Gastroesophageal sphincter (tissue), 4 donors: ENCODE measurements around the gene SPG7. TPM values are rescaled to one million over a fixed set of nuclear protein-coding genes. Genes with fewer than 3 reads are reported as not detected.

ENCODE experiments used
- ATAC-seq: fragments of 150-250 bp; one replicate; pipeline ENCODE4 v1.9.1; 2016; ENCODE audit warnings: mild to moderate bottlenecking, moderate library complexity
- H3K27ac ChIP-seq, 4 donors: fragments of 200-600 bp; sonication (generic) in 3 of 4; 1 replicate in 3 of 4; 2 replicates in 1 of 4; pipeline ENCODE4 v1.5.1; 2016 to 2019
- H3K27me3 ChIP-seq: fragments of 200-600 bp; sonication (generic); one replicate; pipeline ENCODE4 v1.5.1; 2019
- H3K36me3 ChIP-seq, 2 donors: fragments of 200-600 bp; sonication (generic); one replicate each; pipeline ENCODE4 v1.5.1; 2019; ENCODE audit warnings: control low read depth in 1 of 2
- H3K4me1 ChIP-seq, 3 donors: fragments of 200-600 bp; sonication (generic); 1 replicate in 2 of 3; 2 replicates in 1 of 3; pipeline ENCODE4 v1.5.1; 2016 to 2019; ENCODE audit warnings: control low read depth in 2 of 3
- H3K4me3 ChIP-seq, 2 donors: fragments of 200-600 bp; sonication (generic); one replicate each; pipeline ENCODE4 v1.5.1; 2019; ENCODE audit warnings: mild to moderate bottlenecking in 1 of 2, moderate library complexity in 1 of 2
- H3K9me3 ChIP-seq, 3 donors: fragments of 200-600 bp; sonication (generic); one replicate each; pipeline ENCODE4 v1.5.1; 2017 to 2019; ENCODE audit warnings: control low read depth in 2 of 3
- EP300 ChIP-seq: sonication (generic); formaldehyde crosslinking; IDR thresholded peaks from one replicate; pipeline ENCODE4 v1.6.1; 2017; ENCODE audit warnings: antibody characterized with exemption, mild to moderate bottlenecking
- POLR2A ChIP-seq, 2 donors: fragments of 450-650 bp; IDR thresholded peaks; one replicate each; pipeline ENCODE4 v1.6.1; 2017; ENCODE audit warnings: antibody characterized with exemption in 2 of 2, mild to moderate bottlenecking in 2 of 2, moderate library complexity in 1 of 2
- POLR2AphosphoS5 ChIP-seq: sonication (generic); formaldehyde crosslinking; IDR thresholded peaks from one replicate; pipeline ENCODE4 v1.6.1; 2017; ENCODE audit warnings: antibody characterized with exemption
- WGBS, 2 donors: methylation state at CpG; one replicate each; pipeline ENCODE4 v1.1.5; 2018; ENCODE audit warnings: low coverage in 1 of 2; 5-methylcytosine and 5-hydroxymethylcytosine counted together
- total RNA-seq, 4 donors: library from RNA; depleted of rRNA; stranded (reverse); fragments of >200 nt; gene quantifications; one replicate each; pipeline ENCODE4 v1.1.0, GENCODE V29; 2016
- TF ChIP-seq, protein P1 (sequence below), 4 experiments: fragments of 200-600 bp in 2 of 4; fragments of 450-650 bp in 2 of 4; sonication (generic) in 1 of 4; IDR thresholded peaks; one replicate each; pipeline ENCODE4 v1.5.1; 2017 to 2019; ENCODE audit warnings: antibody characterized with exemption in 4 of 4, mild to moderate bottlenecking in 2 of 4, moderate library complexity in 2 of 4

The SPG7 gene
- total RNA-seq, 4 donors from 2014 or later, result 80.9 to 160 (median 98.2) TPM

DNA sequence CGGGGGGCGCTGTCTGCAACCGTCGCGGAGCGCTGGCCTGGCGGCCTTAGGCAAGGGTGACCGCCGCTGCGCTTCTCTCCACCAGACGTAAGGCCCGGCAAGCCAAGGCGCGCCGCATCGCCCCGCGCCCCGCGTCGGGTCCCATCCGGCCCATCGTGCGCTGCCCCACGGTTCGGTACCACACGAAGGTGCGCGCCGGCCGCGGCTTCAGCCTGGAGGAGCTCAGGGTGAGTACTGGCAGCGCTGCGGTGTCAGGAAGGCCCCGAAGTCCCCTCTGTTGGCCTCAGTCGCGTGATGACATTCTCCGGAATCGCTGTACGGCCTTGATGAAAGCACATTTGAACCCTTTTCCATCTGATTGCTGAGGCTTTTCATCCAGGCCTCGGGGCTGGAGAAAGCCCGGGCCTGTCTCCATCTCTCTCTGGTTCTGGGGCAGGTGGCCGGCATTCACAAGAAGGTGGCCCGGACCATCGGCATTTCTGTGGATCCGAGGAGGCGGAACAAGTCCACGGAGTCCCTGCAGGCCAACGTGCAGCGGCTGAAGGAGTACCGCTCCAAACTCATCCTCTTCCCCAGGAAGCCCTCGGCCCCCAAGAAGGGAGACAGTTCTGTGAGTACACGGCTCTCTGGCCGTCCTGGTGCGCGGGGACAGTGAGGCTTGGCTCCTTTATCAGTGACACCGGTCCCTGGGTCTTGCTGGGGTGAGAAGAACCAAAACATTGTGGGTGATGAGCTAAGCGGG is 53.1 kb downstream of the SPG7 start:
- Histone ChIP-seq H3K4me1 (peaks cover 0 to 83% (median 30%) of the 10 kb centered on the region in 3 donors), H3K27ac (peak overlapping the region; percentile 91 to 97 (median 95)), H3K27me3 (no peaks in the 10 kb centered on the region), H3K4me3 (peak overlapping the region; percentile 47 to 69), H3K9me3 (no peaks in the 10 kb centered on the region), H3K36me3 (peaks cover 0 to 57% of the 10 kb centered on the region in 2 donors)
- ATAC-seq, result no peak
- WGBS, 2 donors, result 19% methylated on average over 10 of the region's 58 CpGs; no CpG with 5 or more reads in 1 of the 2 donors
- TF ChIP-seq POLR2AphosphoS5 (no peak), POLR2A (IDR thresholded peaks at IDR 0.05) (no peak), EP300 (no peak)
- TF ChIP-seq, protein P1, sequence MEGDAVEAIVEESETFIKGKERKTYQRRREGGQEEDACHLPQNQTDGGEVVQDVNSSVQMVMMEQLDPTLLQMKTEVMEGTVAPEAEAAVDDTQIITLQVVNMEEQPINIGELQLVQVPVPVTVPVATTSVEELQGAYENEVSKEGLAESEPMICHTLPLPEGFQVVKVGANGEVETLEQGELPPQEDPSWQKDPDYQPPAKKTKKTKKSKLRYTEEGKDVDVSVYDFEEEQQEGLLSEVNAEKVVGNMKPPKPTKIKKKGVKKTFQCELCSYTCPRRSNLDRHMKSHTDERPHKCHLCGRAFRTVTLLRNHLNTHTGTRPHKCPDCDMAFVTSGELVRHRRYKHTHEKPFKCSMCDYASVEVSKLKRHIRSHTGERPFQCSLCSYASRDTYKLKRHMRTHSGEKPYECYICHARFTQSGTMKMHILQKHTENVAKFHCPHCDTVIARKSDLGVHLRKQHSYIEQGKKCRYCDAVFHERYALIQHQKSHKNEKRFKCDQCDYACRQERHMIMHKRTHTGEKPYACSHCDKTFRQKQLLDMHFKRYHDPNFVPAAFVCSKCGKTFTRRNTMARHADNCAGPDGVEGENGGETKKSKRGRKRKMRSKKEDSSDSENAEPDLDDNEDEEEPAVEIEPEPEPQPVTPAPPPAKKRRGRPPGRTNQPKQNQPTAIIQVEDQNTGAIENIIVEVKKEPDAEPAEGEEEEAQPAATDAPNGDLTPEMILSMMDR (IDR thresholded peaks at IDR 0.05), result peak in 1 of 4 experiments; percentile 4

DNA sequence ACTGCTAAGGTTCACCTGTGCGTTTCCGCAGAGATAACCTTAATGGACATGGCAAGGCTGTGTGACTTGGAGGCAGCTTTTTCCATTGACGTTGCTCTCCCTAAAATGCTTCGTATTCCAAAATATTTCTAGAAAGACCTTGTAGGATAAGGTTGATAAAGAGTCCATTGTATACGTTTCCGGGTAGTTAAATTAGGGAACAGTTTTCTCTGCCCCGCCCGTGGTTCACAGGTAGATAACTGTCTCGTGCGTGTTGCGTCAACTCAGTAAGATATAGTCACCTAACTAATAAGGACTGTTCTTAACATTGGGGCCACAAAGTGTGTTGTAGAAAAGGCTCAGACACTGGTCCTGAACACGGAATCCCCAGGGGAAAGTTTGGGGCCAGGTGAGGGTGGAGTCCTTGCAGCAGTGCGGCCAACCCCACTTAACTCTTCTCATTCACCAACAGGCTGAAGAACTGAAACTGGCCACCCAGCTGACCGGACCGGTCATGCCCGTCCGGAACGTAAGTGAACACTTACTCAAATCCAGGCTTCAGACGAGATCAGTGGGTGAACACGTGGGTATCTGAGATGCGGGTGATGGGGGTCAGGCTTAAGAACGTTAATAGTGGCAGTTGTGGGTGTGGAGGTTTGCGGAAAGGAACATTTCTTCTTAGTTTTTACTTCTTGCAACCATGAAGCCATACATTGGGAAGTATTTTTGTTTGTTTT is 53.8 kb downstream of the SPG7 start:
- WGBS, 2 donors, result 54 to 65% methylated on average over 9 to 20 of the region's 23 CpGs
- Histone ChIP-seq H3K4me1 (peaks cover 0 to 80% (median 31%) of the 10 kb centered on the region in 3 donors), H3K36me3 (peaks cover 0 to 50% of the 10 kb centered on the region in 2 donors), H3K4me3 (peak overlapping the region in 1 of 2 donors; percentile 69), H3K27me3 (no peaks in the 10 kb centered on the region), H3K27ac (peak overlapping the region in 3 of 4 donors; percentile 94 to 97 (median 96)), H3K9me3 (no peaks in the 10 kb centered on the region)
- TF ChIP-seq, protein P1 (IDR thresholded peaks at IDR 0.05), result no peak
- no peak for TF ChIP-seq POLR2AphosphoS5
- no peak for TF ChIP-seq POLR2A (IDR thresholded peaks at IDR 0.05)
- TF ChIP-seq EP300, result no peak
- ATAC-seq, result no peak

DNA sequence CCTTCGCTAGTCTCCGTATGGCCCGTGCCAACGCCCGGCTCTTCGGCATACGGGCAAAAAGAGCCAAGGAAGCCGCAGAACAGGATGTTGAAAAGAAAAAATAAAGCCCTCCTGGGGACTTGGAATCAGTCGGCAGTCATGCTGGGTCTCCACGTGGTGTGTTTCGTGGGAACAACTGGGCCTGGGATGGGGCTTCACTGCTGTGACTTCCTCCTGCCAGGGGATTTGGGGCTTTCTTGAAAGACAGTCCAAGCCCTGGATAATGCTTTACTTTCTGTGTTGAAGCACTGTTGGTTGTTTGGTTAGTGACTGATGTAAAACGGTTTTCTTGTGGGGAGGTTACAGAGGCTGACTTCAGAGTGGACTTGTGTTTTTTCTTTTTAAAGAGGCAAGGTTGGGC is 54.7 kb downstream of the SPG7 start:
- no peak for ATAC-seq

DNA sequence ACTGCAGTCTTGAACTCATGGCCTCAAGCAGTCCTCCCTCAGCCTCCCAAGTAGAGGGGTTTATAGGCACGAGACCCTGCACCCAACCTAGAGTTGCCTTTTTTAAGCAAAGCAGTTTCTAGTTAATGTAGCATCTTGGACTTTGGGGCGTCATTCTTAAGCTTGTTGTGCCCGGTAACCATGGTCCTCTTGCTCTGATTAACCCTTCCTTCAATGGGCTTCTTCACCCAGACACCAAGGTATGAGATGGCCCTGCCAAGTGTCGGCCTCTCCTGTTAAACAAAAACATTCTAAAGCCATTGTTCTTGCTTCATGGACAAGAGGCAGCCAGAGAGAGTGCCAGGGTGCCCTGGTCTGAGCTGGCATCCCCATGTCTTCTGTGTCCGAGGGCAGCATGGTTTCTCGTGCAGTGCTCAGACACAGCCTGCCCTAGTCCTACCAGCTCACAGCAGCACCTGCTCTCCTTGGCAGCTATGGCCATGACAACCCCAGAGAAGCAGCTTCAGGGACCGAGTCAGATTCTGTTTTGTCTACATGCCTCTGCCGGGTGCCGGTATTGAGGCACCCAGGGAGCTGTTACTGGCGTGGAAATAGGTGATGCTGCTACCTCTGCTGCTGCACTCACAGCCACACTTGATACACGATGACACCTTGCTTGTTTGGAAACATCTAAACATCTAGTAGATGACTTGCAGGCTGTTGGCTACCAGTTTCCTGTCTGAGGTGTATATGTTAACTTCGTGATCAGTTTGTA is 55.6 kb downstream of the SPG7 start:
- Histone ChIP-seq H3K27ac (no peak overlapping the region), H3K36me3 (peaks cover 0 to 40% of the 10 kb centered on the region in 2 donors), H3K27me3 (peaks cover 10% of the 10 kb centered on the region), H3K4me3 (no peak overlapping the region), H3K9me3 (no peaks in the 10 kb centered on the region), H3K4me1 (peaks cover 0 to 67% (median 31%) of the 10 kb centered on the region in 3 donors)
- ATAC-seq, result no peak
- TF ChIP-seq, protein P1 (IDR thresholded peaks at IDR 0.05), result no peak
- TF ChIP-seq POLR2AphosphoS5, result no peak
- TF ChIP-seq EP300, result no peak
- TF ChIP-seq POLR2A (IDR thresholded peaks at IDR 0.05), result no peak
- 47 to 54% methylated on average over 4 of the region's 12 CpGs for WGBS, 2 donors

More for the DNA sequence above, 54.7 kb downstream of the SPG7 start:
- no peak overlapping the region for H3K4me3 ChIP-seq
- peaks cover 3% of the 10 kb centered on the region for H3K27me3 ChIP-seq
- 44 to 76% methylated on average over 3 to 12 of the region's 12 CpGs for WGBS, 2 donors
- no peaks in the 10 kb centered on the region for H3K9me3 ChIP-seq
- peaks cover 0 to 71% (median 31%) of the 10 kb centered on the region in 3 donors for H3K4me1 ChIP-seq
- H3K36me3 ChIP-seq, result peaks cover 0 to 41% of the 10 kb centered on the region in 2 donors
- no peak for TF ChIP-seq EP300
- TF ChIP-seq POLR2AphosphoS5, result no peak
- no peak for TF ChIP-seq POLR2A (IDR thresholded peaks at IDR 0.05)
- H3K27ac ChIP-seq, result no peak overlapping the region
